Measurements from ENCODE around the gene CLDND1. TPM values are rescaled to one million over a fixed set of nuclear protein-coding genes. Genes with fewer than 3 reads are reported as not detected.

The CLDND1 gene
- total RNA-seq, result 100 to 1,000 TPM in 2 of 4 donors, 10 to 100 TPM in 2; 60.2 to 113 (median 96.7) TPM

DNA sequence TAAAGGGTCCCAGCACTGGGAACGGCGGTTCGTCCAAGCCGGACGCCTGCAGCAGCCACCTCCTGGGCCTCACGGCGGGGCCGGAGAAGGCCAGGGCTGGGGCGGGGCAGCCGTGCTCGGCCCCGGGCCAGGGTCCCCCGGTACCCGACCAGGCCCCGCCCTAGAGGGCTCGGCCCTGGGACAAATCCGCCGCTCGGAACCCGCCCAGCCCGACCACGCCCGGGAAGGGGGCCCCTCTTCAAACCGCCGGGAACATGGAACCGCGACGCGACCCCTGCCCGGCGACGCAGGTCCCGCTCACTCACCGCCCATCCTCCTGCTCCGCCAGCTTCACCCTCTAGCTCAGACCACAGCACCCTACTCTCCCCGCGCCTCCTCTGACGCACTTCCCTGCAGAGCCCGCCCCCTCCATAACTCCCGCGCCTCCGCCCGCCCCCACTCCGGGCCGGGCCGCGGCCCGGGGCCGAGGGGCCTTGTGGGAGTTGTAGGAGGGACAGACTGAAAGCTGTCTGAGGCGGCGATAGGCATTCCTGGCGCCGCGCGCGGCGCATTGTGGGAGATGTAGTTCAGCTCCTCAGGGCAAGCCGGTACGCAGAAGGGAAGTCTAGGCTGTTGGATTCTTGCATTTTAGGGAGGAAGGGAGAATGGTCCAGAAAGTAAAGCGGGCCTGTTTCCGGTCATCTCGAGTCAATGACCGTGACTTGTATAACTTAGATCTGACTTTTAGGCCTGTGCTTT, at the start of gene CLDND1:
Gene CLDND1 (minus strand): TSS at position 359 of the 738 bp plus-strand sequence. CDS start 1,478 bp downstream, outside the sequence.
- no peaks in the 10 kb centered on the region for H3K9me3 ChIP-seq
- peak within 1 kb of the TSS; percentile 73 to 92 (median 79) for H3K4me3 ChIP-seq
- peaks cover 0 to 28% (median 0%) of the 10 kb centered on the region in 3 donors for H3K36me3 ChIP-seq
- H3K27me3 ChIP-seq, result no peaks in the 10 kb centered on the region
- H3K27ac ChIP-seq, result peak within 1 kb of the TSS; percentile 93 to 97 (median 96)
- DNase-seq, result peak; percentile 96 to 99 (median 97)
- TF ChIP-seq POLR2A (IDR thresholded peaks at IDR 0.05), result peak; percentile 89 to 94
- TF ChIP-seq, protein P1, sequence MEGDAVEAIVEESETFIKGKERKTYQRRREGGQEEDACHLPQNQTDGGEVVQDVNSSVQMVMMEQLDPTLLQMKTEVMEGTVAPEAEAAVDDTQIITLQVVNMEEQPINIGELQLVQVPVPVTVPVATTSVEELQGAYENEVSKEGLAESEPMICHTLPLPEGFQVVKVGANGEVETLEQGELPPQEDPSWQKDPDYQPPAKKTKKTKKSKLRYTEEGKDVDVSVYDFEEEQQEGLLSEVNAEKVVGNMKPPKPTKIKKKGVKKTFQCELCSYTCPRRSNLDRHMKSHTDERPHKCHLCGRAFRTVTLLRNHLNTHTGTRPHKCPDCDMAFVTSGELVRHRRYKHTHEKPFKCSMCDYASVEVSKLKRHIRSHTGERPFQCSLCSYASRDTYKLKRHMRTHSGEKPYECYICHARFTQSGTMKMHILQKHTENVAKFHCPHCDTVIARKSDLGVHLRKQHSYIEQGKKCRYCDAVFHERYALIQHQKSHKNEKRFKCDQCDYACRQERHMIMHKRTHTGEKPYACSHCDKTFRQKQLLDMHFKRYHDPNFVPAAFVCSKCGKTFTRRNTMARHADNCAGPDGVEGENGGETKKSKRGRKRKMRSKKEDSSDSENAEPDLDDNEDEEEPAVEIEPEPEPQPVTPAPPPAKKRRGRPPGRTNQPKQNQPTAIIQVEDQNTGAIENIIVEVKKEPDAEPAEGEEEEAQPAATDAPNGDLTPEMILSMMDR (IDR thresholded peaks at IDR 0.05), result no peak
- H3K4me1 ChIP-seq, result peaks cover 0 to 12% (median 5%) of the 10 kb centered on the region in 4 donors

DNA sequence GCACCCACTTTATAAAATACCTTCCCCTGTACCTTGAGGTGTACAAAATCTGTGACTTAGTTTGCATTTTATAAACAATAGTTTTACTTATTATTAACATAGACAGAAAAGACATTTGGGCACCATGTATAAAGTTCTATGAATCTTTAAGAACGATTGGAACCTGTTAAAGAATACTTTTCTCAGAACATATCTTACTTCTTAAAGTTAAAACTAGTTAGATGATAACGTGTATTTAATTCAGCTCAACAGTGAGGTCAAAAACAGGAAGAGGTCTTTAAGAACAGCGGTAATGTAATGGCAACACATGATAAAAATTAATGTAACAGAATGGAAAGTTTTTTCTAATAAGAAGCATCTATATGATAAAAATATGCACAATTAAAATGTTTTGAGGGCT, 45.7 kb upstream of the CLDND1 start:
- TF ChIP-seq, protein P1 (IDR thresholded peaks at IDR 0.05), result no peak
- no peak for TF ChIP-seq POLR2A (IDR thresholded peaks at IDR 0.05)
- Histone ChIP-seq H3K27me3 (no peaks in the 10 kb centered on the region), H3K4me1 (peaks cover 0 to 5% (median 1%) of the 10 kb centered on the region in 4 donors), H3K4me3 (no peak overlapping the region), H3K36me3 (no peaks in the 10 kb centered on the region), H3K9me3 (no peaks in the 10 kb centered on the region), H3K27ac (peak overlapping the region in 2 of 4 donors; percentile 48 to 56)
- DNase-seq, result no peak

DNA sequence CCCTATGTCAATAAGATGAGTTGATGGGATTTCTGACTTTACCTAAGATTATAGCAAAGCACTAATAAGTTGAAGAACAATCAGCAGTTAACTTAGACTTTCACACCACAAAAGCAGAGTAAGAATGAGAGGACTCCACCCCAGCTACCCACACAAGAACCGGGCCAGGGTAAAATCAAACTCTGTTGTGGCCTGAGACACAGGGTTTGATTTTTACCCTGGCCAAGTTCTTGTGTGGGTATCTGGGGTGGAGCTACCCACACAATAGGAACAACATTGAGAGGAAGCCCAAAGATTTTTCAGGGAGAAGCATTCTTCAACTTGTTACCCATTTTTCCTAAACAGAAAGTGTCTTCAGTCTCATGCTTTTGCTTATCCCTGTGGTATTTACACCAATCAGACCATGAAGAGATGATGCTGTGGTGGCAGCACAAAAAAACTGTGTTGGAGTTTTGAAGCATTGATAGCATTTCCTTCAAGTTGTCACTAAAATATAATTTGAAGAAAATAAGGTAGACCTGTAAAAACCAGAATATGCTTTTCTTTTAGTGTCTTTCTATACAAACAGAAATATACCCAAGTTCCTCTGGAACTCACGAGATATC, 45.1 kb upstream of the CLDND1 start:
- H3K36me3 ChIP-seq, result no peaks in the 10 kb centered on the region
- no peaks in the 10 kb centered on the region for H3K9me3 ChIP-seq
- no peak overlapping the region for H3K4me3 ChIP-seq
- H3K27me3 ChIP-seq, result no peaks in the 10 kb centered on the region
- H3K4me1 ChIP-seq, result peaks cover 0 to 6% (median 1%) of the 10 kb centered on the region in 4 donors
- H3K27ac ChIP-seq, result peak overlapping the region in 2 of 4 donors; percentile 48 to 56
- no peak for DNase-seq
- no peak for TF ChIP-seq POLR2A (IDR thresholded peaks at IDR 0.05)
- TF ChIP-seq, protein P1 (IDR thresholded peaks at IDR 0.05), result no peak

DNA sequence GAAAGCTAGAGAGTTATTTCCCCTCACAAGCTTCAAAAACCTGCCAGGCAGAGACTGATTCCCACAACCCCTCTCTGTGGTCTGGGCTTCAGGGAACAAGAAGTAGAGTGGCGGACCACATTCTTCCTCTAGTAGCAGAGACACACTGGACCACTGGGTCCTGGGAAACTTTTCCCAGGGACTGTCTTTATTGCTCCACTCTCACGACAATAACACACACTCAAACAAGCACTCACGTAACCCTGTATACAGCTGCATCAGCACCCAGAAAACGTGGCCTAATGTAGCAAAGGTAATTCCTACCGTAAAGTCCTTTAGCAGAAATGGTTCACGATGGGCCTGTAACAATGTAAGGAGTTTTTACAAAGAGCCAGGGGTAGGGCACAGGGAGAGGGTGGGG, 43.1 kb upstream of the CLDND1 start:
- peak overlapping the region in 3 of 4 donors; percentile 19 to 65 (median 37) for H3K27ac ChIP-seq

DNA sequence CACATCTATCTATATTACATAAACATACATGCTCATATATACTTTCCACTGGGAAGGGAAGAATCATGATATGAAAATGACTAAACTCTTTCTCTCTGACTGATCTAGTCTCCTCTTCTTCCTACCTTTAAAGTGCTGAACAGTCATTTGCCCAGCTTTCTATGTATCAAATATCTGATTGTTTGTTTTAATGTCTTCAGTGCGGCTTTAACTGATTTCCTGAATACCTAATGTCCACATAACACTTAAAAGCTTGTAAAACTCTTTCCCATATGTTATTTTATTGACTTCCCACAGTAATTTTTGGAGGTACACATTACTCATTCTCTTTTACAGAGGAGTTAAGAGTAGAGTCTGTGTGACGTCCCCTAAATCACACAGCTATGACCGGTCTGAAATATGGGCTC, 42.5 kb upstream of the CLDND1 start:
- no peak for TF ChIP-seq POLR2A (IDR thresholded peaks at IDR 0.05)
- TF ChIP-seq, protein P1 (IDR thresholded peaks at IDR 0.05), result no peak
- Histone ChIP-seq H3K9me3 (no peaks in the 10 kb centered on the region), H3K27ac (peak overlapping the region; percentile 2 to 65 (median 37)), H3K36me3 (no peaks in the 10 kb centered on the region), H3K4me1 (peaks cover 0 to 6% (median 1%) of the 10 kb centered on the region in 4 donors), H3K27me3 (no peaks in the 10 kb centered on the region), H3K4me3 (no peak overlapping the region)
- no peak for DNase-seq

More for the DNA sequence above, 43.1 kb upstream of the CLDND1 start:
- Histone ChIP-seq H3K4me3 (no peak overlapping the region), H3K9me3 (no peaks in the 10 kb centered on the region), H3K4me1 (peaks cover 0 to 6% (median 1%) of the 10 kb centered on the region in 4 donors), H3K27me3 (no peaks in the 10 kb centered on the region), H3K36me3 (no peaks in the 10 kb centered on the region)
- no peak for TF ChIP-seq POLR2A (IDR thresholded peaks at IDR 0.05)
- TF ChIP-seq, protein P1 (IDR thresholded peaks at IDR 0.05), result no peak
- no peak for DNase-seq
